Measurements from ENCODE around the gene TMEM14A. TPM values are rescaled to one million over a fixed set of nuclear protein-coding genes. Genes with fewer than 3 reads are reported as not detected.

TMEM14A gene
- total and polyA plus RNA-seq, 9 of the 15 experiments (the other 6 are each of a cell fraction or from before 2014, with no cell fraction given): 3.5 to 43.3 (median 8.5) TPM

DNA sequence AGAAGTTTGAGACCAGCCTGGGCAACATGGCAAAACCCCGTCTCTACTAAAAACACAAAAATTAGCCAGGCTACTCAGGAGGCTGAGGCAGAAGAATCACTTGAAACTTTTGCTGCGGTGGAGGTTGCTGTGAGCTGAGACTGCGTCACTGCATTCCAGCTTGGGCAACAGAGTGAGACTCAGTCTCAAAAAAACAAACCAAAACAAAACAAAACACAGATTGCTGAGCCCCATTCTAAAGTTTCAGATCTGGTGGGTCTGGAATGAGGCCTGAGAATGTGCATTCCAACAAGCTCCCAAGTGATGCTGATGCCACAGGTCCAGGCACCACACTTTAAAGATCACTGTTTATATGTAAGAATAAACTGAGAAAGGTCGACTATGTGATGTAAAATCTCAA, 24.9 kb upstream of the TMEM14A start:
- ChIA-PET CTCF (ENCODE audit: low intra/inter-chr PET ratio) (no interaction called here), POLR2A (no interaction called here)
- H2AFZ ChIP-seq (ENCODE audit: low read depth, low read length): no peak overlapping the region
- no peak for DNase-seq (ENCODE audit: extremely low read depth in 1 of 4, low spot score in 3 of 4)
- H3K9ac ChIP-seq (ENCODE audit: insufficient read depth in 1 of 2, low read depth in 2 of 2, low read length in 2 of 2): no peak overlapping the region
- H3K27me3 ChIP-seq (ENCODE audit: control insufficient read depth in 2 of 2, insufficient read depth in 2 of 2, low read length in 2 of 2): no peaks in the 10 kb centered on the region
- no peak overlapping the region for H3K27ac ChIP-seq (ENCODE audit: extremely low read depth, low read depth, low read length)
- H4K20me1 ChIP-seq (replicated peaks; ENCODE audit: control insufficient read depth, insufficient read depth, low read length): no peaks in the 10 kb centered on the region
- BruUV-seq (replicated peaks): no TSS peak
- no peak overlapping the region for H3K4me3 ChIP-seq
- no peaks in the 10 kb centered on the region for H3K9me1 ChIP-seq (ENCODE audit: control insufficient read depth, insufficient read depth, low read length)
- no peaks in the 10 kb centered on the region for H3K36me3 ChIP-seq (ENCODE audit: control insufficient read depth, insufficient read depth, low read length)
- FAIRE-seq: no peak
- H3K4me1 ChIP-seq (replicated peaks in 1 of 2; ENCODE audit: control insufficient read depth in 2 of 2, insufficient read depth in 2 of 2, low read length in 2 of 2): peaks cover 9 to 26% of the 10 kb centered on the region in 2 experiments
- intact Hi-C loops (cut with micrococcal nuclease) (no loop called here), in situ Hi-C loops (cut with MboI) (no loop called here)
- 62% methylated on average over 4 of the region's 4 CpGs for WGBS (ENCODE audit: insufficient coverage, low coverage, missing lambda C conversion rate)
- H3K4me2 ChIP-seq (ENCODE audit: insufficient read depth, low read length): no peak overlapping the region
- H3K9me3 ChIP-seq (replicated peaks; ENCODE audit: control insufficient read depth, insufficient read depth, low read depth, low read length): no peaks in the 10 kb centered on the region
- ATAC-seq: no peak
- H3K79me2 ChIP-seq (ENCODE audit: control insufficient read depth, insufficient read depth, low read length): no peaks in the 10 kb centered on the region
- TF ChIP-seq ZFPM2 (CRISPR knock-in tag; IDR thresholded peaks at IDR 0.05) (no peak), TBP (optimal IDR thresholded peaks at IDR 0.05; ENCODE audit: low read depth, low read length) (no peak), NR3C1 (CRISPR knock-in tag; IDR thresholded peaks at IDR 0.05) (no peak), EGR1 (conservative IDR thresholded peaks at IDR 0.05) (no peak), SREBF2 (CRISPR knock-in tag; IDR thresholded peaks at IDR 0.05) (no peak), FOXK2 (conservative IDR thresholded peaks at IDR 0.05 in 1 of 2, IDR thresholded peaks at IDR 0.05 in 1 of 2; ENCODE audit: low read depth in 2 of 2) (no peak), IRF2 (CRISPR knock-in tag; IDR thresholded peaks at IDR 0.05) (no peak)
- TF ChIP-seq, protein P1, sequence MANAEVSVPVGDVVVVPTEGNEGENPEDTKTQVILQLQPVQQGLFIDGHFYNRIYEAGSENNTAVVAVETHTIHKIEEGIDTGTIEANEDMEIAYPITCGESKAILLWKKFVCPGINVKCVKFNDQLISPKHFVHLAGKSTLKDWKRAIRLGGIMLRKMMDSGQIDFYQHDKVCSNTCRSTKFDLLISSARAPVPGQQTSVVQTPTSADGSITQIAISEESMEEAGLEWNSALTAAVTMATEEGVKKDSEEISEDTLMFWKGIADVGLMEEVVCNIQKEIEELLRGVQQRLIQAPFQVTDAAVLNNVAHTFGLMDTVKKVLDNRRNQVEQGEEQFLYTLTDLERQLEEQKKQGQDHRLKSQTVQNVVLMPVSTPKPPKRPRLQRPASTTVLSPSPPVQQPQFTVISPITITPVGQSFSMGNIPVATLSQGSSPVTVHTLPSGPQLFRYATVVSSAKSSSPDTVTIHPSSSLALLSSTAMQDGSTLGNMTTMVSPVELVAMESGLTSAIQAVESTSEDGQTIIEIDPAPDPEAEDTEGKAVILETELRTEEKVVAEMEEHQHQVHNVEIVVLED (CRISPR knock-in tag; IDR thresholded peaks at IDR 0.05): no peak
- TF ChIP-seq, protein P2, sequence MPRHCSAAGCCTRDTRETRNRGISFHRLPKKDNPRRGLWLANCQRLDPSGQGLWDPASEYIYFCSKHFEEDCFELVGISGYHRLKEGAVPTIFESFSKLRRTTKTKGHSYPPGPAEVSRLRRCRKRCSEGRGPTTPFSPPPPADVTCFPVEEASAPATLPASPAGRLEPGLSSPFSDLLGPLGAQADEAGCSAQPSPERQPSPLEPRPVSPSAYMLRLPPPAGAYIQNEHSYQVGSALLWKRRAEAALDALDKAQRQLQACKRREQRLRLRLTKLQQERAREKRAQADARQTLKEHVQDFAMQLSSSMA (CRISPR knock-in tag; IDR thresholded peaks at IDR 0.05): no peak
- TF ChIP-seq, protein P3, sequence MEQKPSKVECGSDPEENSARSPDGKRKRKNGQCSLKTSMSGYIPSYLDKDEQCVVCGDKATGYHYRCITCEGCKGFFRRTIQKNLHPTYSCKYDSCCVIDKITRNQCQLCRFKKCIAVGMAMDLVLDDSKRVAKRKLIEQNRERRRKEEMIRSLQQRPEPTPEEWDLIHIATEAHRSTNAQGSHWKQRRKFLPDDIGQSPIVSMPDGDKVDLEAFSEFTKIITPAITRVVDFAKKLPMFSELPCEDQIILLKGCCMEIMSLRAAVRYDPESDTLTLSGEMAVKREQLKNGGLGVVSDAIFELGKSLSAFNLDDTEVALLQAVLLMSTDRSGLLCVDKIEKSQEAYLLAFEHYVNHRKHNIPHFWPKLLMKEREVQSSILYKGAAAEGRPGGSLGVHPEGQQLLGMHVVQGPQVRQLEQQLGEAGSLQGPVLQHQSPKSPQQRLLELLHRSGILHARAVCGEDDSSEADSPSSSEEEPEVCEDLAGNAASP (IDR thresholded peaks at IDR 0.05): no peak
- TF ChIP-seq, protein P4, sequence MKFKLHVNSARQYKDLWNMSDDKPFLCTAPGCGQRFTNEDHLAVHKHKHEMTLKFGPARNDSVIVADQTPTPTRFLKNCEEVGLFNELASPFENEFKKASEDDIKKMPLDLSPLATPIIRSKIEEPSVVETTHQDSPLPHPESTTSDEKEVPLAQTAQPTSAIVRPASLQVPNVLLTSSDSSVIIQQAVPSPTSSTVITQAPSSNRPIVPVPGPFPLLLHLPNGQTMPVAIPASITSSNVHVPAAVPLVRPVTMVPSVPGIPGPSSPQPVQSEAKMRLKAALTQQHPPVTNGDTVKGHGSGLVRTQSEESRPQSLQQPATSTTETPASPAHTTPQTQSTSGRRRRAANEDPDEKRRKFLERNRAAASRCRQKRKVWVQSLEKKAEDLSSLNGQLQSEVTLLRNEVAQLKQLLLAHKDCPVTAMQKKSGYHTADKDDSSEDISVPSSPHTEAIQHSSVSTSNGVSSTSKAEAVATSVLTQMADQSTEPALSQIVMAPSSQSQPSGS (CRISPR knock-in tag; IDR thresholded peaks at IDR 0.05): no peak

Data from K562 (cell line).